ENCODE results near the gene LVRN.

GRCh38 chr5:115977988-115978387 is 15.7 kb downstream of the LVRN start:
- TF ChIP-seq ELF1 (IDR thresholded peaks at IDR 0.05; ENCODE audit: borderline replicate concordance, low read depth) = 0 out of 2 replicates have a peak, but pooled peaks have one; percentile 6
- TF ChIP-seq FOSL1 (IDR thresholded peaks at IDR 0.05; ENCODE audit: low read depth) = 0 out of 2 replicates have a peak, but pooled peaks have one; percentile 28
- no peak for TF ChIP-seq CTCF (IDR thresholded peaks at IDR 0.05 in 2 of 3, conservative IDR thresholded peaks at IDR 0.05 in 1 of 3; ENCODE audit: borderline replicate concordance in 1 of 3, insufficient read depth in 1 of 3, low read depth in 2 of 3, low read length in 2 of 3)
- no peak for TF ChIP-seq ZFX (IDR thresholded peaks at IDR 0.05)
- no peak for TF ChIP-seq POLR2AphosphoS5 (IDR thresholded peaks at IDR 0.05; ENCODE audit: low read depth, low read length)
- TF ChIP-seq EZH2phosphoT487 (IDR thresholded peaks at IDR 0.05; ENCODE audit: borderline replicate concordance) = no peak
- TF ChIP-seq YY1 (IDR thresholded peaks at IDR 0.05; ENCODE audit: extremely low read depth, insufficient replicate concordance, low read depth, low read length) = no peak
- TF ChIP-seq SP1 (IDR thresholded peaks at IDR 0.05; ENCODE audit: low read depth) = no peak
- TF ChIP-seq REST (IDR thresholded peaks at IDR 0.05; ENCODE audit: low read depth) = no peak
- no peak for TF ChIP-seq MAX (IDR thresholded peaks at IDR 0.05)
- peak; percentile 9; the same call in 1 of the 2 replicates for TF ChIP-seq JUND (IDR thresholded peaks at IDR 0.05)
- no peak for TF ChIP-seq EZH2 (IDR thresholded peaks at IDR 0.05)

Measured in HCT116 (cell line).